BJ (cell line): Measurements from ENCODE around the gene CD109. TPM values are rescaled to one million over a fixed set of nuclear protein-coding genes. Genes with fewer than 3 reads are reported as not detected.
"Not testable (repeated sequence)": the region's sequence is repeated elsewhere in the genome, so short reads cannot be mapped to it uniquely, and the experiment has no call there.

Source experiments
- CTCF ChIA-PET: fragments of 350-600 bp; formaldehyde crosslinking; extraction: SDS; loops from one replicate; lab custom pipeline; 2021; ENCODE audit warnings: antibody characterized with exemption, inconsistent platforms; lab: Yijun Ruan, JAX
- POLR2A ChIA-PET: fragments of 300-600 bp; sonication (Branson Sonifier 250); formaldehyde crosslinking; extraction: SDS; loops from one replicate; lab custom pipeline; 2021; ENCODE audit warnings: antibody characterized with exemption; lab: Charles Lee
- DNase-seq: peaks from one replicate; pipeline ENCODE4 v3.0.0-alpha.2; 2011; ENCODE audit warnings: low read depth
- H3K27me3 ChIP-seq: 2 replicates; pipeline ENCODE4 v1.6.0; 2011; ENCODE audit warnings: low read length; ENCODE audit not compliant: control insufficient read depth, insufficient read depth
- H3K36me3 ChIP-seq: 2 replicates; pipeline ENCODE4 v1.5.1; 2011; ENCODE audit warnings: low read length; ENCODE audit not compliant: control insufficient read depth, insufficient read depth
- H3K4me3 ChIP-seq: 2 replicates; pipeline ENCODE4 v1.5.1; 2011; ENCODE audit warnings: low read depth, mild to moderate bottlenecking, control low read depth, low read length
- CTCF ChIP-seq: IDR thresholded peaks from 2 replicates; pipeline ENCODE4 v1.5.1; 2011; ENCODE audit warnings: low read depth, mild to moderate bottlenecking, control low read depth, inconsistent platforms, low read length, moderate library complexity; ENCODE audit not compliant: insufficient read depth
- polyA plus RNA-seq: library from polyadenylated mRNA; depleted of rRNA; stranded (reverse); fragments of >200 nt; gene quantifications from 2 replicates; pipeline ENCODE4 v1.2.3, GENCODE V29; 2011

The CD109 gene
- polyA plus RNA-seq, 1 experiment = 14.7 TPM

- Histone ChIP-seq H3K36me3 (no peaks in the 10 kb centered on the region), H3K4me3 (no peak overlapping the region), H3K27me3 (no peaks in the 10 kb centered on the region)
- TF ChIP-seq CTCF = no peak
- DNase-seq = no peak
- POLR2A ChIA-PET = no interaction called here
- CTCF ChIA-PET = interaction anchor here (0.8 to 1.3 kb wide), 2 partner anchors 21 to 145 kb away, joined by 3 read pairs; no protein-coding TSS in a partner anchor
Observed at GRCh38 chr6:73823832-73824231, 127.8 kb downstream of the CD109 start.

- no peak overlapping the region for H3K4me3 ChIP-seq
- DNase-seq = no peak
- ChIA-PET POLR2A (no interaction called here), CTCF (interaction anchor here (0.5 kb wide), 1 partner anchor 65 kb away, joined by 3 read pairs; no protein-coding TSS in a partner anchor)
- H3K27me3 ChIP-seq = no peaks in the 10 kb centered on the region
- no peak for TF ChIP-seq CTCF
- H3K36me3 ChIP-seq = no peaks in the 10 kb centered on the region
Observed at GRCh38 chr6:73826571-73826970, 130.6 kb downstream of the CD109 start.

GRCh38 chr6:73830119-73830518 is 134.1 kb downstream of the CD109 start:
- CTCF ChIA-PET = interaction anchor here (1.3 kb wide), 1 partner anchor 9 kb away, joined by 5 read pairs; no protein-coding TSS in a partner anchor
- H3K36me3 ChIP-seq = no peaks in the 10 kb centered on the region
- POLR2A ChIA-PET = no interaction called here
- no peaks in the 10 kb centered on the region for H3K27me3 ChIP-seq
- DNase-seq = no peak
- no peak overlapping the region for H3K4me3 ChIP-seq
- TF ChIP-seq CTCF = no peak

GRCh38 chr6:73832313-73832712 is 136.3 kb downstream of the CD109 start:
- no peak overlapping the region for H3K4me3 ChIP-seq
- ChIA-PET CTCF (interaction anchor here (1.3 kb wide), 1 partner anchor 157 kb away, joined by 3 read pairs; no protein-coding TSS in a partner anchor), POLR2A (no interaction called here)
- H3K36me3 ChIP-seq = no peaks in the 10 kb centered on the region
- no peaks in the 10 kb centered on the region for H3K27me3 ChIP-seq
- no peak for TF ChIP-seq CTCF
- no peak for DNase-seq

- H3K27me3 ChIP-seq, DNase-seq, CTCF ChIA-PET, POLR2A ChIA-PET, H3K36me3 ChIP-seq, H3K4me3 ChIP-seq: not testable (repeated sequence)
Observed at GRCh38 chr6:73844696-73845095, 148.7 kb downstream of the CD109 start.

GRCh38 chr6:73851048-73851447 is 155.0 kb downstream of the CD109 start:
- CTCF ChIA-PET, DNase-seq, POLR2A ChIA-PET: not testable (repeated sequence)

More at GRCh38 chr6:73851048-73851447, 155.0 kb downstream of the CD109 start:
- not testable (repeated sequence) for H3K36me3 ChIP-seq, H3K4me3 ChIP-seq, H3K27me3 ChIP-seq
